Neural cell (in vitro differentiated cells): Measurements from ENCODE around the gene CAMK1D.

ENCODE experiments used
- CTCF ChIP-seq: fragments of 450-650 bp; IDR thresholded peaks from 2 replicates; pipeline ENCODE4 v1.5.1; 2014; ENCODE audit warnings: antibody characterized with exemption, mild to moderate bottlenecking, moderate library complexity; ENCODE audit not compliant: poor library complexity, severe bottlenecking
- EP300 ChIP-seq: fragments of 450-650 bp; conservative IDR thresholded peaks from 2 replicates; pipeline ENCODE4 v1.6.1; 2014; ENCODE audit warnings: antibody characterized with exemption, mild to moderate bottlenecking, moderate library complexity; ENCODE audit not compliant: poor library complexity, severe bottlenecking
- EZH2 ChIP-seq: fragments of 200-600, 300-800 bp; shearing (Covaris generic), sonication (generic); IDR thresholded peaks from 2 replicates; pipeline ENCODE4 v1.6.1; 2014; ENCODE audit warnings: antibody characterized with exemption, low read length, borderline replicate concordance, mild to moderate bottlenecking; ENCODE audit not compliant: insufficient read depth, poor library complexity, severe bottlenecking
- RAD21 ChIP-seq: fragments of 450-650 bp; conservative IDR thresholded peaks from 2 replicates; pipeline ENCODE4 v1.6.1; 2014; ENCODE audit warnings: antibody characterized with exemption, mild to moderate bottlenecking, moderate library complexity
- REST ChIP-seq: IDR thresholded peaks from 2 replicates; pipeline ENCODE4 v1.6.1; 2012; ENCODE audit warnings: borderline replicate concordance
- SMC3 ChIP-seq: fragments of 450-650 bp; conservative IDR thresholded peaks from 2 replicates; pipeline ENCODE4 v1.6.1; 2014; ENCODE audit warnings: antibody characterized with exemption, mild to moderate bottlenecking, moderate library complexity; ENCODE audit not compliant: poor library complexity

GRCh38 chr10:12351447-12351846 is 2.1 kb downstream of the CAMK1D start:
- no peak for TF ChIP-seq EZH2
- no peak for TF ChIP-seq CTCF
- no peak for TF ChIP-seq EP300
- no peak for TF ChIP-seq SMC3
- TF ChIP-seq REST: no peak
- TF ChIP-seq RAD21: no peak
